GM12874 (cell line): ENCODE data around the gene NBL1.

ENCODE experiments used
- CTCF ChIP-seq: IDR thresholded peaks from 2 replicates; pipeline ENCODE4 v1.5.1; 2011; ENCODE audit warnings: low read depth, mild to moderate bottlenecking, control low read depth, low read length, moderate library complexity; ENCODE audit not compliant: insufficient read depth

Gene NBL1

GRCh38 chr1:19644681-19645410 lies 735 bp downstream of the NBL1 start:
- TF ChIP-seq CTCF: no peak

- TF ChIP-seq CTCF: no peak
Measured at GRCh38 chr1:19645411-19646251, 1.5 kb downstream of the NBL1 start.

GRCh38 chr1:19646377-19647319 lies 2.5 kb downstream of the NBL1 start:
- TF ChIP-seq CTCF: no peak

- no peak for TF ChIP-seq CTCF
Measured at GRCh38 chr1:19647643-19648042, 3.5 kb downstream of the NBL1 start.

GRCh38 chr1:19648239-19648638 lies 4.1 kb downstream of the NBL1 start:
- no peak for TF ChIP-seq CTCF

GRCh38 chr1:19648689-19649088 lies 4.6 kb downstream of the NBL1 start:
- no peak for TF ChIP-seq CTCF
